Ishikawa (cell line): ENCODE measurements around the gene LGR4.
A peak's percentile ranks its signal among the peaks of the same experiment; 100 is the strongest.

Experiments
- CEBPB ChIP-seq: IDR thresholded peaks from 2 replicates; pipeline ENCODE4 v1.6.1; 2012
- CREB1 ChIP-seq: IDR thresholded peaks from 2 replicates; pipeline ENCODE4 v1.6.1; 2012; ENCODE audit warnings: low read depth
- EGR1 ChIP-seq: IDR thresholded peaks from 2 replicates; pipeline ENCODE4 v1.6.1; 2012
- EP300 ChIP-seq: IDR thresholded peaks from 2 replicates; pipeline ENCODE4 v1.6.1; 2012; ENCODE audit warnings: borderline replicate concordance
- FOXM1 ChIP-seq: IDR thresholded peaks from 2 replicates; pipeline ENCODE4 v1.6.1; 2012; ENCODE audit warnings: low read depth, borderline replicate concordance
- MAX ChIP-seq: IDR thresholded peaks from 2 replicates; pipeline ENCODE4 v1.6.1; 2012
- NFIC ChIP-seq: IDR thresholded peaks from 2 replicates; pipeline ENCODE4 v1.6.1; 2012
- RAD21 ChIP-seq: IDR thresholded peaks from 2 replicates; pipeline ENCODE4 v1.6.1; 2012; ENCODE audit warnings: low read depth
- REST ChIP-seq: IDR thresholded peaks from 2 replicates; pipeline ENCODE4 v1.6.1; 2012; ENCODE audit warnings: low read depth, mild to moderate bottlenecking
- TAF1 ChIP-seq: IDR thresholded peaks from 2 replicates; pipeline ENCODE4 v1.6.1; 2012; ENCODE audit warnings: low read depth, mild to moderate bottlenecking
- TCF12 ChIP-seq: IDR thresholded peaks from 2 replicates; pipeline ENCODE4 v1.6.1; 2012; ENCODE audit warnings: low read depth
- TEAD4 ChIP-seq: IDR thresholded peaks from 2 replicates; pipeline ENCODE4 v1.6.1; 2012
- USF1 ChIP-seq: IDR thresholded peaks from 2 replicates; pipeline ENCODE4 v1.6.1; 2012
- YY1 ChIP-seq: IDR thresholded peaks from 2 replicates; pipeline ENCODE4 v1.6.1; 2012; ENCODE audit warnings: low read depth
- ZBTB7A ChIP-seq: IDR thresholded peaks from 2 replicates; pipeline ENCODE4 v1.6.1; 2012; ENCODE audit warnings: low read depth

Gene LGR4

GRCh38 chr11:27362749-27363575 is 109.6 kb downstream of the LGR4 start, which contains the start of gene CCDC34:
CCDC34 (minus strand) TSS chr11:27363215; CDS start chr11:27363194, 21 bp downstream.
- TF ChIP-seq TAF1 = peak; percentile 80
- TF ChIP-seq EGR1 = no peak; the same call in 1 of the 2 replicates
- TF ChIP-seq CEBPB = no peak
- TF ChIP-seq CREB1 = no peak
- TF ChIP-seq NFIC = no peak
- TF ChIP-seq TCF12 = 0 out of 2 replicates have a peak, but pooled peaks have one; percentile 19
- no peak for TF ChIP-seq TEAD4
- TF ChIP-seq ZBTB7A = no peak
- TF ChIP-seq YY1 = 0 out of 2 replicates have a peak, but pooled peaks have one; percentile 13
- TF ChIP-seq EP300 = no peak
- TF ChIP-seq FOXM1 = peak; percentile 48; the same call in 1 of the 2 replicates
- TF ChIP-seq REST = no peak
- TF ChIP-seq USF1 = no peak
- TF ChIP-seq RAD21 = no peak
- peak; percentile 72 for TF ChIP-seq MAX

- TF ChIP-seq YY1 (no peak), EP300 (no peak), FOXM1 (no peak), USF1 (no peak), MAX (no peak), REST (no peak), CEBPB (no peak), TCF12 (no peak)
Observed at GRCh38 chr11:27361649-27362431, 110.8 kb downstream of the LGR4 start.

- TF ChIP-seq REST = no peak
- no peak for TF ChIP-seq USF1
- no peak for TF ChIP-seq EP300
- TF ChIP-seq MAX = no peak
- TF ChIP-seq NFIC = no peak
- TF ChIP-seq TCF12 = no peak
Observed at GRCh38 chr11:27358296-27358695, 114.3 kb downstream of the LGR4 start.
